HepG2 (cell line): ENCODE data around the gene FAM174B. TPM values are rescaled to one million over a fixed set of nuclear protein-coding genes. Genes with fewer than 3 reads are reported as not detected.

ENCODE experiments used
- ATAC-seq: fragments of 200-7000 bp; cut with Tn5 transposase; 3 replicates; pipeline ENCODE4 v1.9.1; 2020; ENCODE audit warnings: mild to moderate bottlenecking, moderate library complexity
- BruUV-seq: library from RNA; stranded (reverse); fragments of 400-500 nt; replicated peaks from 2 replicates; lab custom pipeline; 2021; lab: Mats Ljungman, UMichigan
- CTCF ChIA-PET: fragments of 300-600 bp; formaldehyde crosslinking; extraction: SDS; loops from one replicate; lab custom pipeline; 2021; ENCODE audit warnings: low total read pairs, inconsistent platforms, low intra/inter-chr PET ratio; lab: Yijun Ruan, JAX
- POLR2A ChIA-PET: fragments of 350-600 bp; sonication (Branson Sonifier 250); formaldehyde crosslinking; loops from one replicate; lab custom pipeline; 2020; ENCODE audit warnings: antibody characterized with exemption, inconsistent platforms; lab: Yijun Ruan, JAX
- DNase-seq: peaks from one replicate; pipeline ENCODE4 v3.0.0-alpha.2; 2015; ENCODE audit warnings: low spot score
- FAIRE-seq: peaks from 3 replicates; lab custom pipeline; 2011; peaks lifted over from hg19 to GRCh38; lab: Jason Lieb, UNC
- H2AFZ ChIP-seq: one replicate; pipeline ENCODE4 v1.6.1; 2011; ENCODE audit warnings: low read length, inconsistent platforms
- H3K27ac ChIP-seq: fragments of 300-600 bp; 3 replicates; pipeline ENCODE4 v1.8.0; 2011; ENCODE audit warnings: mixed run types, mild to moderate bottlenecking, mixed read lengths, low read length, inconsistent platforms; ENCODE audit not compliant: insufficient read depth; ENCODE audit errors: extremely low read length
- H3K27me3 ChIP-seq, 2 experiments: fragments of 200-600 bp in 1 of 2; 2 replicates in 1 of 2; 3 replicates in 1 of 2; pipeline versions ENCODE4 v1.6.0 to v1.8.0; 2011; ENCODE audit warnings: low read length in 2 of 2, mild to moderate bottlenecking in 2 of 2, moderate library complexity in 2 of 2, inconsistent platforms in 1 of 2; ENCODE audit not compliant: insufficient read depth in 2 of 2, control insufficient read depth in 1 of 2
- H3K36me3 ChIP-seq, 2 experiments: fragments of 200-600 bp in 1 of 2; replicated peaks in 1 of 2; 2 replicates in 1 of 2; 3 replicates in 1 of 2; pipeline versions ENCODE4 v1.5.1 to v1.8.0; 2011; ENCODE audit warnings: low read length in 2 of 2, inconsistent platforms in 1 of 2; ENCODE audit not compliant: insufficient read depth in 2 of 2, control insufficient read depth in 1 of 2
- H3K4me1 ChIP-seq: 2 replicates; pipeline ENCODE4 v1.5.1; 2012; ENCODE audit warnings: low read length, inconsistent platforms; ENCODE audit not compliant: insufficient read depth
- H3K4me2 ChIP-seq: 2 replicates; pipeline ENCODE4 v1.6.0; 2011; ENCODE audit warnings: low read depth, low read length, inconsistent platforms
- H3K4me3 ChIP-seq, 3 experiments: fragments of 200-600 bp in 1 of 3; sonication (generic), shearing (Covaris generic) in 1 of 3; replicated peaks in 1 of 3; 2 replicates each; pipeline ENCODE4 v1.5.1; 2011 to 2016; ENCODE audit warnings: low read length in 3 of 3, inconsistent platforms in 2 of 3, low read depth in 2 of 3, mild to moderate bottlenecking in 2 of 3, control low read depth in 1 of 3, mixed read lengths in 1 of 3; ENCODE audit not compliant: insufficient read depth in 1 of 3
- H3K79me2 ChIP-seq: one replicate; pipeline ENCODE4 v1.6.1; 2011; ENCODE audit warnings: low read length, inconsistent platforms; ENCODE audit not compliant: insufficient read depth
- H3K9ac ChIP-seq: 2 replicates; pipeline ENCODE4 v1.6.0; 2011; ENCODE audit warnings: mild to moderate bottlenecking, low read depth, low read length, inconsistent platforms; ENCODE audit not compliant: insufficient read depth
- H3K9me3 ChIP-seq: 2 replicates; pipeline ENCODE4 v1.5.1; 2012; ENCODE audit warnings: mild to moderate bottlenecking, low read length
- H4K20me1 ChIP-seq: 2 replicates; pipeline ENCODE4 v1.6.0; 2011; ENCODE audit warnings: inconsistent platforms, mild to moderate bottlenecking, low read length, moderate library complexity; ENCODE audit not compliant: insufficient read depth
- BCL3 ChIP-seq: sonication (generic); formaldehyde crosslinking; IDR thresholded peaks from 2 replicates; pipeline ENCODE4 v1.5.1; 2020; ENCODE audit warnings: mild to moderate bottlenecking, missing genetic modification reagents, moderate library complexity
- BHLHE40 ChIP-seq: IDR thresholded peaks from 2 replicates; pipeline ENCODE4 v1.6.1; 2011; ENCODE audit warnings: low read length, improper control_type of control experiment
- FOXA1 ChIP-seq, 2 experiments: fragments of 450-650 bp in 1 of 2; sonication (generic) in 1 of 2; formaldehyde crosslinking in 1 of 2; IDR thresholded peaks; 2 replicates each; pipeline versions ENCODE4 v1.4.0 to v1.6.1; 2016 to 2020; ENCODE audit warnings: missing genetic modification reagents in 1 of 2
- KLF11 ChIP-seq: IDR thresholded peaks from 2 replicates; pipeline ENCODE4 v1.6.1; 2016; ENCODE audit warnings: missing compliant biosample characterization
- PTBP1 ChIP-seq: fragments of 200-400 bp; formaldehyde crosslinking; IDR thresholded peaks from 2 replicates; pipeline ENCODE4 v1.6.1; 2018; ENCODE audit warnings: low read length, low read depth; ENCODE audit not compliant: poor library complexity, severe bottlenecking
- RAD51 ChIP-seq: fragments of 450-650 bp; IDR thresholded peaks from 2 replicates; pipeline ENCODE4 v1.6.1; 2016; ENCODE audit warnings: borderline replicate concordance
- ZC3H4 ChIP-seq: sonication (generic); formaldehyde crosslinking; IDR thresholded peaks from 2 replicates; pipeline ENCODE4 v1.4.0; 2020; ENCODE audit warnings: missing genetic modification reagents, borderline replicate concordance
- ZNF3 ChIP-seq: IDR thresholded peaks from 2 replicates; pipeline ENCODE4 v1.7.0; 2017; ENCODE audit warnings: inconsistent platforms
- WGBS: methylation state at CpG from one replicate; pipeline ENCODE4 v1.1.6; 2017; ENCODE audit warnings: low lambda C conversion rate; 5-methylcytosine and 5-hydroxymethylcytosine counted together
- in situ Hi-C: cut with HindIII; loops from 2 replicates; pipeline ENCODE4 v1.10.0; 2017; ENCODE audit warnings: low pct_unique_long_range_greater_than_20kb; ENCODE audit not compliant: extremely low pct_ligation_motif_present
- intact Hi-C: fragments of 100-400 bp; cut with micrococcal nuclease; formaldehyde crosslinking; loops from one replicate; pipeline ENCODE4 v1.10.0; 2022; ENCODE audit not compliant: unreplicated experiment
- polyA plus RNA-seq, 8 experiments: library from polyadenylated mRNA; depleted of rRNA in 3 of 8; stranded (reverse) in 7 of 8; unstranded in 1 of 8; fragments of >200 nt; fragmentation: Illumina TruSeq in 4 of 8; extraction: Trizol in 4 of 8; gene quantifications; 2 replicates each; pipeline versions ENCODE4 v1.2.1 to v1.2.3, GENCODE V29; 2011 to 2016; ENCODE audit warnings: low read depth in 4 of 8, missing spikeins in 1 of 8, mixed read lengths in 1 of 8; ENCODE audit not compliant: insufficient read depth in 1 of 8
- total RNA-seq, 5 experiments: library from RNA; depleted of rRNA; stranded (reverse); fragments of >200 nt; fragmentation: Illumina TruSeq; extraction: Trizol; gene quantifications; 2 replicates each; pipeline ENCODE4 v1.2.3, GENCODE V29; 2016; ENCODE audit warnings: low read depth in 1 of 5
- TF ChIP-seq, protein P1 (sequence below): sonication (generic); formaldehyde crosslinking; IDR thresholded peaks from 2 replicates; pipeline ENCODE4 v1.5.1; 2020; ENCODE audit warnings: mild to moderate bottlenecking, moderate library complexity, missing genetic modification reagents

FAM174B gene
- total and polyA plus RNA-seq, 2 of the 13 experiments (the other 11 are each of a cell fraction or from before 2014, with no cell fraction given), result 0.90 to 2.1 TPM

GRCh38 chr15:92583096-92584034 lies 72.2 kb downstream of the FAM174B start:
- H3K36me3 ChIP-seq, result no peaks in the 10 kb centered on the region
- peaks cover 5 to 67% of the 10 kb centered on the region in 2 experiments; a peak in 3 of 5 replicates for H3K27me3 ChIP-seq
- DNase-seq (no peak), ATAC-seq (no peak), FAIRE-seq (no peak)
- no peak overlapping the region for H2AFZ ChIP-seq
- no peaks in the 10 kb centered on the region for H3K79me2 ChIP-seq
- TF ChIP-seq ZNF3 (no peak), ZC3H4 (CRISPR knock-in tag) (no peak), BCL3 (no peak), PTBP1 (no peak), RAD51 (no peak), KLF11 (no peak), BHLHE40 (no peak), FOXA1 (IDR thresholded peaks at IDR 0.05) (no peak), FOXA1 (CRISPR knock-in tag; IDR thresholded peaks at IDR 0.05) (no peak)
- TF ChIP-seq, protein P1, sequence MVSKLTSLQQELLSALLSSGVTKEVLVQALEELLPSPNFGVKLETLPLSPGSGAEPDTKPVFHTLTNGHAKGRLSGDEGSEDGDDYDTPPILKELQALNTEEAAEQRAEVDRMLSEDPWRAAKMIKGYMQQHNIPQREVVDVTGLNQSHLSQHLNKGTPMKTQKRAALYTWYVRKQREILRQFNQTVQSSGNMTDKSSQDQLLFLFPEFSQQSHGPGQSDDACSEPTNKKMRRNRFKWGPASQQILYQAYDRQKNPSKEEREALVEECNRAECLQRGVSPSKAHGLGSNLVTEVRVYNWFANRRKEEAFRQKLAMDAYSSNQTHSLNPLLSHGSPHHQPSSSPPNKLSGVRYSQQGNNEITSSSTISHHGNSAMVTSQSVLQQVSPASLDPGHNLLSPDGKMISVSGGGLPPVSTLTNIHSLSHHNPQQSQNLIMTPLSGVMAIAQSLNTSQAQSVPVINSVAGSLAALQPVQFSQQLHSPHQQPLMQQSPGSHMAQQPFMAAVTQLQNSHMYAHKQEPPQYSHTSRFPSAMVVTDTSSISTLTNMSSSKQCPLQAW (CRISPR knock-in tag), result no peak
- BruUV-seq, result no TSS peak
- H3K4me2 ChIP-seq, result no peak overlapping the region
- no peak overlapping the region for H3K4me3 ChIP-seq
- WGBS, result 18% methylated on average over 15 of the region's 19 CpGs
- H3K9me3 ChIP-seq, result peaks cover 8% of the 10 kb centered on the region
- H4K20me1 ChIP-seq, result no peaks in the 10 kb centered on the region
- H3K27ac ChIP-seq, result no peak overlapping the region
- ChIA-PET POLR2A (no interaction called here), CTCF (no interaction called here)
- no peak overlapping the region for H3K9ac ChIP-seq
- in situ Hi-C loops (no loop called here), intact Hi-C loops (no loop called here)
- H3K4me1 ChIP-seq, result no peaks in the 10 kb centered on the region
